A673 (cell line): ENCODE measurements around the gene KRT14. TPM values are rescaled to one million over a fixed set of nuclear protein-coding genes. Genes with fewer than 3 reads are reported as not detected.

Source experiments
- BruUV-seq: library from RNA; stranded (reverse); fragments of 400-500 nt; replicated peaks from 2 replicates; lab custom pipeline; 2021; lab: Mats Ljungman, UMichigan
- CTCF ChIA-PET: fragments of 300-600 bp; sonication (Branson Sonifier 250); formaldehyde crosslinking; loops from one replicate; lab custom pipeline; 2022; ENCODE audit warnings: antibody characterized with exemption; lab: Charles Lee
- POLR2A ChIA-PET: fragments of 300-600 bp; sonication (Branson Sonifier 250); formaldehyde crosslinking; loops from one replicate; lab custom pipeline; 2022; ENCODE audit warnings: antibody characterized with exemption; ENCODE audit not compliant: low non-redundant PET; lab: Charles Lee
- DNase-seq: peaks from one replicate; pipeline ENCODE4 v3.0.0-alpha.2; 2015; ENCODE audit warnings: low spot score
- H3K27ac ChIP-seq: fragments of 200-600 bp; sonication (generic); 2 replicates; pipeline ENCODE4 v1.5.1; 2016; ENCODE audit warnings: mixed run types, low read depth, mild to moderate bottlenecking, mixed read lengths, antibody characterized with exemption, low read length; ENCODE audit not compliant: poor library complexity, severe bottlenecking
- H3K27me3 ChIP-seq: fragments of 200-600 bp; sonication (generic); replicated peaks from 2 replicates; pipeline ENCODE4 v1.6.1; 2017; ENCODE audit warnings: mixed run types, low read depth, mild to moderate bottlenecking, mixed read lengths, antibody characterized with exemption, low read length; ENCODE audit not compliant: insufficient read depth, poor library complexity
- H3K36me3 ChIP-seq: fragments of 200-600 bp; sonication (generic); 2 replicates; pipeline ENCODE4 v1.6.1; 2016; ENCODE audit warnings: mixed run types, mild to moderate bottlenecking, mixed read lengths, antibody characterized with exemption, low read length; ENCODE audit not compliant: insufficient read depth, poor library complexity, severe bottlenecking
- H3K4me1 ChIP-seq: fragments of 200-600 bp; sonication (generic); 2 replicates; pipeline ENCODE4 v1.6.1; 2017; ENCODE audit warnings: mixed run types, mild to moderate bottlenecking, mixed read lengths, antibody characterized with exemption, low read length; ENCODE audit not compliant: insufficient read depth, poor library complexity, severe bottlenecking
- H3K4me3 ChIP-seq: fragments of 200-600 bp; sonication (generic); 2 replicates; pipeline ENCODE4 v1.5.1; 2016; ENCODE audit warnings: low read depth, mixed run types, mild to moderate bottlenecking, mixed read lengths, low read length; ENCODE audit not compliant: poor library complexity, severe bottlenecking
- H3K9me3 ChIP-seq: fragments of 200-600 bp; sonication (generic); 2 replicates; pipeline ENCODE4 v1.6.1; 2016; ENCODE audit warnings: mixed run types, low read depth, mild to moderate bottlenecking, mixed read lengths, antibody characterized with exemption, low read length; ENCODE audit not compliant: poor library complexity, severe bottlenecking
- CTCF ChIP-seq: fragments of 300-800, 200-600 bp; sonication (generic); conservative IDR thresholded peaks from 2 replicates; pipeline ENCODE4 v1.5.1; 2017; ENCODE audit warnings: low read depth, mild to moderate bottlenecking, antibody characterized with exemption, low read length, moderate library complexity, mixed read lengths
- EZH2 ChIP-seq: fragments of 200-600 bp; sonication (generic); IDR thresholded peaks from 2 replicates; pipeline ENCODE4 v1.6.1; 2017; ENCODE audit warnings: borderline replicate concordance, low read depth, mild to moderate bottlenecking, mixed read lengths, antibody characterized with exemption, low read length; ENCODE audit not compliant: poor library complexity, severe bottlenecking
- intact Hi-C: fragments of 100-400 bp; cut with micrococcal nuclease; formaldehyde crosslinking; loops from one replicate; pipeline ENCODE4 v1.10.0; 2022; ENCODE audit not compliant: unreplicated experiment
- total RNA-seq: library from RNA; stranded (reverse); gene quantifications from 2 replicates; pipeline ENCODE4 v1.2.3, GENCODE V29; 2021

The KRT14 gene
- total RNA-seq, 1 experiment from 2014 or later: not detected

GRCh38 chr17:41563607-41564170 is 23.0 kb downstream of the KRT14 start:
- ChIA-PET CTCF (interaction anchor here (0.7 kb wide), 1 partner anchor 15 kb away, joined by 3 read pairs; no protein-coding TSS in a partner anchor), POLR2A (no interaction called here)
- BruUV-seq: no TSS peak
- Histone ChIP-seq H3K4me1 (no peaks in the 10 kb centered on the region), H3K36me3 (no peaks in the 10 kb centered on the region), H3K9me3 (no peaks in the 10 kb centered on the region), H3K27me3 (no peaks in the 10 kb centered on the region), H3K27ac (no peak overlapping the region), H3K4me3 (no peak overlapping the region)
- peak; percentile 15 for DNase-seq
- intact Hi-C loops: no loop called here
- no peak for TF ChIP-seq EZH2
- no peak for TF ChIP-seq CTCF

- no peaks in the 10 kb centered on the region for H3K9me3 ChIP-seq
- CTCF ChIA-PET: no interaction called here
- DNase-seq: no peak
These were observed 25.1 kb downstream of the KRT14 start for GRCh38 chr17:41561554-41561953.

GRCh38 chr17:41559548-41559947 is 27.1 kb downstream of the KRT14 start:
- DNase-seq: no peak
- H3K4me1 ChIP-seq: no peaks in the 10 kb centered on the region
- no peaks in the 10 kb centered on the region for H3K27me3 ChIP-seq
- no peaks in the 10 kb centered on the region for H3K36me3 ChIP-seq
- no peak overlapping the region for H3K4me3 ChIP-seq
- CTCF ChIA-PET: no interaction called here
- no peak for TF ChIP-seq EZH2
- TF ChIP-seq CTCF: no peak
- POLR2A ChIA-PET: no interaction called here
- no peaks in the 10 kb centered on the region for H3K9me3 ChIP-seq
- no TSS peak for BruUV-seq
- intact Hi-C loops: no loop called here
- H3K27ac ChIP-seq: no peak overlapping the region

More at GRCh38 chr17:41561554-41561953, 25.1 kb downstream of the KRT14 start:
- no peaks in the 10 kb centered on the region for H3K27me3 ChIP-seq
- intact Hi-C loops: no loop called here
- H3K4me1 ChIP-seq: no peaks in the 10 kb centered on the region
- no peaks in the 10 kb centered on the region for H3K36me3 ChIP-seq
- H3K4me3 ChIP-seq: no peak overlapping the region
- BruUV-seq: no TSS peak
- H3K27ac ChIP-seq: no peak overlapping the region
- POLR2A ChIA-PET: no interaction called here
- TF ChIP-seq CTCF (no peak), EZH2 (no peak)
